Activated CD8-positive, alpha-beta memory T cell treated with anti-CD3 and anti-CD28 coated beads for 24 hours (primary cell): ENCODE results near the gene PDGFB.

Source experiments
- DNase-seq: peaks from one replicate; pipeline ENCODE4 v3.0.0-alpha.2; 2020

Gene PDGFB

DNA sequence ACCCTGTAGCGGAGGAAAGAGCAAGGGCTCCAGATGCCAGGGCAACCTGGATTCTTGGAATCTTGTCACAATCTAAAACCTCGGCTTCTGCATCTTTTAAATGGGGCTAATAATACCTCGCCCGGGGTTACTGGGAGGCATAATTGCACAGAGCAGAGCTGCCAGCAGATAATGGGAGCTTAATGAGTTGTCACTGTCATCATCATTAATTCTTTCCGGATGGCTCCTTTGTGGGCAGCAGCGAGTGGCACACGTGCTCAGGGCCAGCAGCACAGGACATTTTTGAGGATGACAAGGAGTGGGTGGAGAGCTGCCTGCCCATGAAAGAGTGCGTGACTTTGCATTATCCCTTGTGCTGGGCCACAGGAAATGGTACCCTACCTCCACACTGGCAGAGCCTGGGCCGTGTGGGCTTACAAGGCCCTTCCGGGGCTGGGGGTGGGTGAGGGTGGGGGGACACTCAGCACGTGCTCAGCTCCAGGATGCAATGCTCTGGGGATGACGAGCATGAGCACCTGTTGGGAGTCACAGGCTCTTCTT is 5.7 kb downstream of the PDGFB start:
- DNase-seq = no peak

DNA sequence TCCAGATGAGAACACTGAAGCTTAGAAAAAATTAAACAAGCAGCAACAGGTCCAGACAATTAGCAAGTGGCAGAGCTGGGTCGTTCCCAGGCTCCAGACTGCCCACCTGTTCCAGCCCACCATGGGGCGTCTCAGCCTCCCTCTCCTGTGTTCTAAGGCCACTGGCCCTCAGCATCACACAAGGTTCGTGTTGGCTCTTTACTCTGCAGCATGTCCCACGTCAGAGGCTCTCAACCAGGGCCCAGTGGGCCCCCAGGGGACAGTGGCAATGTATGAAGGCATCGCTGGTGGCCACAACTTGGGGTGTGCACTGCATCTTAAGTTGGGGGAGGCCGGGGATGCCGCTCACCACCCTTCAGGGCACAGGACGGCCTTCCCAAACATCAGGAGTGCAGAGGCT is 6.2 kb downstream of the PDGFB start:
- DNase-seq = no peak

DNA sequence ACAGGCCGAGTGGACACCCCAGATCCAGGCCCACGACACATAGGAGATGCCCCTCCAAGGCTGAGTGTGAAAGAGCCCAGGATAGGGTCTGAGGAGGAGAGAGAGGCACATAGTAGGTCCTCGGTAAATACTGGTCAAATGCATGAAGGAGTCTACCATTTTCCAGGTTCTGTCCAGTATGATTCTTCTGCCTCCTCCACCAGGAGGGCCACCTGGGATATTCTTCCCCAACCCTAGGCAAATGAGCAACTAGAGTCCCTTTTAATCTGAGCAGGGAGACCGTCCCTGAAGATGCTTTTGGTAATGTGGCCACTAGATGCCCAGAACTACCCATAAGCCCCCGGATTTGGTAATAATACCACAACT is 6.7 kb downstream of the PDGFB start:
- DNase-seq = no peak

DNA sequence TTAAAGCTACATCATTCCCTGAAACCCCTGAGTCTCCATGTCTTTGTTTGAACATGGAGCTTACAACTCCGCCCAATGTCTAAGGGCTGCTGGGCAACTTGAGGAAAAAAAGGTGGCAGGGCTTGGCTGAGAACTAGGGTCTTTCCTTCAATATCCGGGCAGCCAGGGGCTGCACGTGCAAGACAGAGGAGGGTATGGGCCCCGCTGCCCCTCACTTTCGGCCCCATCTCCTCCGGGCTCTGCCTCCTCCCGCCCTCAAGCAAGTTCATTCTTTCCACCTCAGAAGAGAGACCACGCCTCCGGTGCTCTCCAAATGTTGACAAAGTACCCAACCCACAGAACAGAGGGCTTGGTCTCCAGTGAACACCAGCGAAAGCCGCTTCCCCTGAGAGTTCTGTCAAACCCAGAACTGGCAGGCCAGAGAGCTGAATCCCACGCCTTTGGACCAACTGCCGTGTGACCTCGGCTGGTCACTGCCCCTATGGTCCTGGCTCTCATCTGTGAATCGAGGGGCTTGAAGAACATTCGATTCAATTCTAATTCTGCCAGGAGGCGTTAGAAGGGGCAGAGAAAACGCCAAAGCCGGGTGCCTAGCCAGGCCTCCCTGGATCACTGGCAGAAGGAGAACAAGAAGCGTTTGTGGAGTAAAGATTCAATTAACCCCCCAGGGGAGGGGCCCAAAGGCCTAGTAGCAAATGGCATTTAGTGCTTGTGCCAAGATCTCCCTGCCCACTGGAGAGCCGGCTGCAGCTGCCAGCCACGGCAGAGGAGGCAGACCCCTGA is 7.3 kb downstream of the PDGFB start:
- no peak for DNase-seq

DNA sequence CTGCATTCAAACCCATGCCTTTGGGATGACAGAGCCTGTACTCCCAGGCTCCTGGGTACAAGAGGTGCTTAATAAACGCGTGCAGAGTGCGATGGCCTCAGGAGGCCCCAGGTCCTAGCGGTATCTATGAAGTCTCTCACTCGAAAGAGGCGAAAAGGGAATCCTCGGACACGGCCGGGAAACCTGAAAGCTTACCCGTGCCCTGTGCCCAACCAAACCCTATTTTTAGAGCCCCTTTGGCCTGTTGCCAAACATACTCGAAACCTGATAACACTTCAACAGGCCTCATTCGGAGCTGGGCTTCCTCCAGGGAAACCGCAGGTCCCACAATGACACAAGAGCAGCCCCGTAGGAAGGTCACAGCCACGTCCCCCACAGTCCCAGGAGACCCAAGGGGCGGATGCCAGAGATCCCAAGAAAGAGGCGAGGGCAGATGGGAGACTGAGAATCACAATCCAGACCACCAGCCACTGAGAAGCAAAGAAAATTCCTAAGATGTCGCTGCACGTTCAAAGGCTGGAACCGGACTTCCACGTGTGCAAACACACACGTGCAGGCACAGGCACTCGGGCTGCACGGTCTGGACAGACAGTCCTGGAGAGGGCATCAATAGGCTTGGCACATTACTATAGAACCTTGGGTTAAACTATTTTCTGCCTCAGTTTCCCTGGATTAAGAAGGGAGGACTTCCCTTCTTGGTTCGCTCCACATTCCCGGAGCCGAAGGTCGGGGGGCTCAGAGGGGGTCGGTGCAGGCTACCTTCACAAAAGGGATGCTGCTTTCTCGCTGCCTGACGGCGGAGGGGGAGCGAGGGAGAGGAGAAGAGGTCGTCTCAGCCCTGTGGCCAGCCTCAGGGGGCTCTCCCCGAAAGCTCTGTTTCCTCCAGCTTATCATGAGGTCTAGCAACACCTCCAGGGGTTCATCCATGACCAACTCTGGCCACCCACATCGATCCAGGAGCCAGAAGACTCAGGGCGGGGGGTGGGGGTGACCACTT is 8.2 kb downstream of the PDGFB start:
- DNase-seq = peak; percentile 78

DNA sequence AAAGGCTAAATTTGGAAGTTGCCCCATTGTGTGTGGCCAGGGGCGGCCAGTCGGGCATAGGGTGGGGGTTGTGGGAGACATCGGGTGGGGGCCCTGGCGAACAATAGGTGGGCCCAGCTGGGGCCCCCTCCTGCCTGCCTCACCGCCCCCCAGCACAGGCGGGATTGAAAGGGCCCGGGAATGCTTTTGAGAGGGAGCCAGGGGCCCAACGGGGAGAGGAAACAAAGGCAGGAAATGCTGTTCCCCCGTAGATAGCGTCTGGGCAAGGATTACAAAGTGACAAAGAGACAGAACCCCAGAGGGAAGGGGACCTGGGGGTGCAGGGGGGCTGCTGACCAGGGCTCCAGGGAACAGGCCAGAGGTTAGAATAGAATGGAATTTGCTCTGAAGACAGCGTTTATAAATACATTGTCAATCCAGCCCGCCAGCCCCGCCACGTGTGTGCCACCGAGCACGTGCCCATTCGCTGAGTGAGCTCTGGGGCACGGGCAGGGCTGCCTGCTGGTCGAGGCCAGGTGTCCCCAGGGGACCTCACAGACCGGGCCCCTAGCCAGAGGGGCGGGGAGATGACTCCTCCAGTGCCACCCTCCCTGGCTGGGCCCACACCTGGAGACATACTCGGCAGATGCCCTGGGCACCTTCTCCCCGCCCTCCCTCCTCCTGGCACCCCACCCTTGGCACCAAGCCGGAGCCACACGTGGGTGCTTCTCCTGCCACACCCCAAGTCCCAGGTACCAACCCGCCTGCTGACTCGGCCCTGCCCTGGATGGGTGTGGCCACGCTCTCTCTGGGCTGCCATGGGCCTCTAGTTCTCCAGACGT is 9.7 kb downstream of the PDGFB start:
- DNase-seq = no peak

DNA sequence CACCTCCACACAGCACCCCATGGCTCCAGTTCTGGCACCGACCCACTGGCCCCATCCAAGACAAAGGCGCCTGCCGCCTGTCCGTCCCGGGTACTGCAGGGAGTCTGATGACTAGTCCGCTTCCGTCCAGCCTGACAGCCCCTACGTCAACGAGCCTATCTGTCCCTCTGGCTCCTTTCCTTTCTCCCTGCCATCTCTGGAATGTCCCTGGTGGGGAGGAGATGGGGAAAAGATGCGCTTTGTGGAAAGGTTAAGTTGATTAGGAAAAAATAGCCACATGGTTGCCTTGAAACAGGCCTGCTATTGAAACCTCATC is 10.4 kb downstream of the PDGFB start:
- no peak for DNase-seq

DNA sequence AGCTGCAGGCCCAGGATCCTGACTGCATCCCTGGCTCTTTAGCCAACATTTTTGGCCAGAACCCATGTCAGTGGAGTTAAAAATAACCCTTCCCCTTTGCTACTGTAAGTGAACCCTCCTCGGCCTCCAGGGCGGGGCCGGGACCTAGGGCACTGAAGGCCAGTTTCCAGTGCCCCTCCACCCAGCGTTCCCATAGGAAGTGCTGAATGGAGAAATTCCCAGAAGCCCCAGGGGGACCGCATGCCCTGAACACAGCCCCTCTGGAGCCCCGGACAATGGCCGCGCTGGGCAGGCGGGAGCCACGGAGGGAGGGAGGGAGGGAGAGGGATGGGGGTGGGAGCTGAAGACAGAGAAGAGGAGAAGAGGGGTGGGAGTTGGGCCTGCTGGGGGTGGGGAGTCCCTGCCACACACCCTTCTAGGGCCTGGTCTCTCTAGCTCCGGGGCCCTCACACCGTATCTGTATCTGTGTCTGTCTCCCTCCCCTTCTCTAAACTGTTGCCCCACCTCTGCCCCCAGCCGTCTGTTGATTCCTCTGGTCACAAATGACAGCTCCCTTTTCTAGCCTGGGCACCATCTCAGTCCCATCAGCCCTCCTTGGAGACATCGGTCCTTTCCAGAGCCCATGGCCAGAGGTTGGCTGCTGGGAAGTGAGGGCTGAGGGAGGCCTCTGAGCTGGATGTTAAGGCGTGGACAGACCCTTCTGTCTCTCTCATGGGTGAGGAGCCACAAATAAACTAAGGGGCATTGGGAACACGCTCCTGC is 10.9 kb downstream of the PDGFB start:
- no peak for DNase-seq

DNA sequence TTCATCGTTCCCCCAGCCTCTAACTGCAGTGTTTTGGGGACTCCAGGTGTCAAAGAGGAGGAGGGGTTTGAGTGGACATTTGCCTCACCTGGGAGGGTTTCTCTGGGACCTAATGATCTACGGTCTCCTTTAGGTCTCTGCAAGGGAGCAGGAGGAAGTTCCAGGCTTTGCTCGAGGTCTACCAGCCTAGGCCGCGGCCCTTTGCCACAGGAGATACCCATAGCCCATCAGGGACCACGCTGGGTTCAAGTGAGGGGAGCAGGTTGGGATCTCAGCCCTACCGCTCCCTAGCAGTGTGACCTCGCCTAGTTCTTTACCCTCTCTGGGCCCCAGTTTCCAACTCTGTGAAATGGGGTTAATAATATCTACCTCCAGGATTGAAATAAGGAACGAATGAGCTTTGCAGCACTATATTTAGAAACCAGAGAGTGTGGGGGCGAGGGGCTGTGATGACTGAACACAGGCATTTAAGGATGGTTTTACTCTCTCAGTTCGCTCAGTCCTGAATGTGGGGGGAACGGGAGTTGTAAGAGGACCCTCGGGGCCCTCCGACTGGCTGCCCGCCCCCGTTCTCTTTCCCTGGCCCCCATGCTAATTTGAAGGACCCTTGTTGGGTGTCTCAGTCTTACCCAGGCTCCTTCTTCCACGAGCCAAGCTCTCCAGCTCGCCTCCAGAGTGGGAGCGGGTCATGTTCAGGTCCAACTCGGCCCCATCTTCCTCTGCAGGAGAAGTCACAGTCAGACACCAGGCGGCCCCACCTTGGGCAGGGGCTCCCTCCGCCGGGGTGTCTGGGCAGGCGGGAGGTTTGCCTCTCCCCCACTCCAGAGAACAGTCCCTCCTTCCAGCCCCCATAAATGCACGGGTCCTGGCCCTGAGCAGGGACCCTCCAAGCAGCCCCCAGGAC is 11.7 kb downstream of the PDGFB start:
- no peak for DNase-seq

DNA sequence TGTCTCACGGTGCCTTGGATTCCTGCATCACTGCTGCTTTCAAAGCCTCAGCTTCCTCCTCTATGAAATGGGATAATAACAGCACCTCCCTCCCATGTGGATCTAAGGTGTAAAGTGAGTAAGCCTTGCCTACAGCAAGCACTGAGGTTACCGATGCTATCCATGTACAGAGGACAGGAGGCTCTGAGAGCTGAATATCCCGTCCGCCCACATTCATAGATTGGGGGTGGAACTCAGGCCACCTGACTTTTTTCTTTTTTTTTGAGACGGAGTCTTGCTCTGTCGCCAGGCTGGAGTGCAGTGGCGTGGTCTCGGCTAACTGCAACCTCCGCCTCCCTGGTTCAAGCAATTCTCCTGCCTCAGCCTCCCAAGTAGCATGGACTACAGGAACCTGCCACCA is 12.5 kb downstream of the PDGFB start:
- DNase-seq = no peak

DNA sequence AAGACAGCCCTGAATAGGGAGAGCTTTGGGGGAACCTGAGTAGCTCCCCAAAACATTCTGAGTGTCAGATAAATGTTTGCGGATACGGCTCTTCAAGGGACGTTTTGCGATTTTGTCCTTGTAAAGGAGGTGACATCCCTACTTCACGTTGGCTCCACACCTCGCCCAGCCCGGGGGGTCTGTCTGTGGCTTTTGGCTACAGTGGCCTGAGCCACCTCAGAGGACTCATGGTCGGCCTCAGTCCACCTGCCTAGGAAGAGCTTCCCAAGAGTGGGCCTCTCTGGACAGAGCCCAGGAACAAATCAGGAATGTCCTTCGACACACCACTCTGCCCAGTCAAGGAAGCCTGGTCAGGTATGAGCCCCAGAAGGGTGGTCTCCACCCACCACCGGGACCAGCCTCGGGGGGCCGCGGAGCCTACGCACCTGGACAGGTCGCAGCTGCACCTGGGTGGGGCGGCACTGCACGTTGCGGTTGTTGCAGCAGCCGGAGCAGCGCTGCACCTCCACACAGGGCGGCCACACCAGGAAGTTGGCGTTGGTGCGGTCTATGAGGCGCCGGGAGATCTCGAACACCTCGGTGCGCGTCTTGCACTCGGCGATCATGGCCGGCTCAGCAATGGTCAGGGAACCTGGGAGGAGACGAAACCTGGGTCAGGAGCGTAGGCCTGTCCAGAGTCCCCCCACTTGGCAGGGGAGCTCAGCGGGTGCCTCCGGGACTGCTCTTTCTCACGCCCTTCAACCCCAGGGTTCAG is 13.4 kb downstream of the PDGFB start:
- no peak for DNase-seq

DNA sequence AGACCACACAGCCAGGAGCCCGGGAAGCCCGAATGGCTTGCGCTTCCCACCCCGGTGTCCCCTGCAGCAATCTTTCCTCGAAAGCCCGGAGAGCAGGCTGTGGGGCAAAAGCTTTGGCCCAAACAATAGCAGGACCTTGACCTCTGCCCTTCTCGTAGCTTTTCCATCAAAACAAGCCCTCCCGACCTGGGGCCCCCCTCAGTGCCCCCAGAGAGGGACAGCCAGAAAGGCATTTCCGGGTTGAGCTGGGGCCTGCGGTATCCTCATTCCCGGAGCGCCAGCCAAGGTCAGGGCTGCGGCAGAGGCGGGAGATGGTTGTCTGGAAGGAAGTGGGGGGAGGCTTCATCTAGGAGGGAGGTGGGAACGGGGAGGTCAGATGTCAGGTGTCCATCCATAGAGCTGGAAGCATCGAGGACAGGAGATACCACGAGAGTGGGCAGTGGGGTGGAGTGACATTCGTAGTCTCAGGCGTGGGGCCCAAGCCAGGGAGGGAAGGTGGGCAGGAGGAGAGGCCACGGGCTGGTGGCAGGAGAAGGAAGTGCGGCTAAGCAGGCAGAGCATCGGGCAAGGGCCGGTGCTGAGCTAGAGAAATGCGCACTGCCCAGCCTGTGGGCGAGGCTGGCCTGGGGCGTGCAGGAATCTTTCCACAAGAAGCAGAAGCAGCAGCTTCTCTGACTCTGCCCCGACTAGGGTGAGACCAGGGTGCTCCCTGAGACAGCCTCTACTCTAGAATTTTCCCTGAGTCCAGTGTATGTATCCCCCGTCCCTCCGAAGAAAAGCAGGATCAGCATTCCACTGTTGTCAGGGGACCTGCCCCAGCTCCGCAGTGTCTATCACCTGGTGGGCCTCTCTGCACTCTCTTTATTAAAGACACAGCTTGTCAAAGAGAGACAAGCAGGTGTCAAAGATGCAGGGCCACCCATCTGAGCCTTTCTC is 14.3 kb downstream of the PDGFB start:
- no peak for DNase-seq

DNA sequence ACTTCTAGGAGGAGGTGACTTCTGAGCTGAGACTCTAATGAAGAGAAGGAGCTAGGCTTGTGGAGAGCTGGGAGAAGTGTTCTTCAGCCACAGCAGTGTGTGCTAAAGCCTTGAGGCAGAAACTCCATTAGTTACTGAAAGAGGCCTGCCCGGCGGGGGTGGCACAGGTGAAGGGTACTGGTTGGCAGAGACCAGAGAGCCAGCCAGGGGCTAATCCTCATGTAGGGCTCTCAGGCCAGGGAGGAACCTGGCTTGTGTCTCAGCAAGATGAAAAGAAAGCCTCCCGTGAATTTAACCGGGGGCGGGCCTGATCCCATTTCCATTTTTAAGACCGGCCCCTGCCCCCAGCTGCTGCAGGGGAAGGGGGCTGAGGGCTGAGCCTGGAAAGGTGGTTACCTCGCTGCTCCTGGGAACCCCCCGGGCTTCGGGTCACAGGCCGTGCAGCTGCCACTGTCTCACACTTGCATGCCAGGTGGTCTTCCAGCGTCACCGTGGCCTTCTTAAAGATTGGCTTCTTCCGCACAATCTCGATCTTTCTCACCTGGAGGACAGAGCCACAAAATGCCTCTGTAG is 15.0 kb downstream of the PDGFB start:
- DNase-seq = no peak

DNA sequence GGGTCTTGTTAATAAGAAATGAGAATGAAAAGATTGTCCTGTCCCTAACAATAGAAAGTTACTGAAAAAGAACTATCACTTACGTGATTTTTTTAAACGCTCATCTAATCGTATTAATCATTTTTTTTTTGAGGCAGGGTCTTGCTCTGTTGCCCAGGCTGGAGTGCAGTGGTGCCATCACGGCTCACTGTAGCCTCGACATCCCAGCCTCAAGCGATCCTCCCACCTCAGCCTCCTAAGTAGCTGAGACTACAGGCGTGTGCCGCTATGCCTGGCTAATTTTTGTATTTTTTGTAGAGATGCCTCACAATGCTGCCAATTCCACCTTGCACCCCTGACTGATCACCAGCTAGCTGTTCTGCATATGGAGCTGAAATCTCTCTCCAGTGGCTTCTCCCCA is 15.7 kb downstream of the PDGFB start:
- DNase-seq = no peak

DNA sequence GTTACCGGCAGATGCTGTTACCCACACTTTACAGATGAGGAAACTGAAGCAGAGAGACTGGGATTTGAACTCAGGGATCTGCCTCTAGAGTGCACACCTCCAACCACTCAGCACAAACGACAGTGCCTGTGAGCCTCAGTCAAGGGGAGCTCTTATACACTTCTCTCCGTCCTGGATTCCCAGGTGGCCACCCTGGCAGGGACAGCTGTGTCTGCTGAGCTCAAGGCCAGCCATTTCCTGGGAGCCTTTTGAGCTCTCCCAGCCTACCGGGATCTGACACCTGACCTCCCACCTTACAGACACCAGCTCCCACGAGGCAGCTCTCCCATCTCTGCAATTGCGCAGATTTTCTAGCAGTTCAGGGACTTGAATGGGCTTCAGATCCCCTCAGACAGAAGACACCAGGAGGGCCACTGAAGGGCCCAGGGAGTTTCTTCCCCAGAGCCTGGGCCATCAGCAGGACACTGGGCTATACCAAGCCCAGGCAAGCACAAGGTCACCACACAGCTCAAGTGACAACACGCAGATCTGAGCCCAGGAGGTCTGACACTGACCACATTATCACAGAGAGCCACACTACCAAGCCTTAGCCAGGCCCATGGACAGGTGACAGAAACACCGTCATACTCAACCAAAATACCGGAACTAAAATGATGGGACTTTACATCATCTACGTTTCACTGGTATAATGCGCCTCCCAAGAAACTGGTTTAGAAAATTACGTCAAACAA is 17.1 kb downstream of the PDGFB start:
- no peak for DNase-seq

DNA sequence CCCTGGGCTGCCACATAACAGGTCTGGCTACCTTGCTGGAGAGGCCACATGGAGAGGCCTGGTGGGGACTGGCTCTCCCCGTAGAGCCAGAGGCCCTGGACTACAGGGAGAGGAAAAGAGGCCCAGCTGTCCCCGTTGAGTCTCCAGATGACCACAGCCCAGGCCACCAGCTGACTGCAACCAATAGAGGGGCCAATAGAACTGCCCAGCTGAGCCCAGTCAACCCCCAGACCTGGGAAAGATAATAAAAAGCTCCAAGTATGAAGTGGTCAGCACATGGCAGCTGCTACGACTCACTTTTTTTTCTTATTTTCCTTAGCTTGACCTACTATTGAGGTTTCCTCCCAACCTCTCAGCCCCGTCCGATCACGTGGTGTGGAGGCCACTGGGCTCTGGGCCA is 18.4 kb downstream of the PDGFB start:
- DNase-seq = no peak

DNA sequence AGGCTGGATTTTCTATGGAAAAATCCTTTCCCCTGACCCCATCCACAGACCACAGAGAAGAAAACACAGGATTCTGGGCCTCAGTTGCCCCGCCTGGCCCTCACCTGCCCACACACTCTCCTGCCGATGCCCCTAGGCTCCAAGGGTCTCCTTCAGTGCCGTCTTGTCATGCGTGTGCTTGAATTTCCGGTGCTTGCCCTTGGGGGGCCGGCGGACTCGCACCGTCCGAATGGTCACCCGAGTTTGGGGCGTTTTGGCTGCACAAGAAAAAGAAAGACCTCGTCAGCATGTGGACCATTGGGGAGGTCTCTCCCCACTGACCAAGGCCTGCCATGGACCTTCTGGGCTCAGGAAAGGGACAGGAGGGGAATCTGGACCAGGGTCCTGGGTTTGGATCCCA is 19.2 kb downstream of the PDGFB start:
- DNase-seq = no peak

DNA sequence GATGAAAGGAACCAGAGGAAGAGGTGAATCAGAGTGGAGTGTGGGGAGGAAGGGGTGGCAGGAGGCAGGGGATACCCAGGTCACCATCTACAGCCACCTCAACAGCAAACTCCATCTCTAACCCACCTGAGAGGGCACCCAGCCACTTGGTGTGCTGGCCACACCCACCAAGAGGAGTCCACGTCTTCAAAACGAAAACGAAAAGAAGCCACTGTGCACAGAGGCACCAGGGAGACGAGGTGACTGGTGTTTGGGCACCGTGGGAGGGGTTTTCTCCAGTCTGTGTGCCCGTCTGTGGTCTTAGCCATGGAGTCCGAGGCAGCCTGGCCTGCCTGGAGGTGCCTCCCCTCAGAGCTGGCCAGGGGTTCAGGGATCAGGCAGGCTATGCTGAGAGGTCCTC is 20.2 kb downstream of the PDGFB start:
- DNase-seq = no peak
